IPS DF 6.9 (cell line): ENCODE results near the gene OTULINL.

Source experiments
- DNase-seq: peaks from one replicate; pipeline ENCODE4 v3.0.0-alpha.2; 2013; ENCODE audit warnings: low read depth, low spot score
- H3K27ac ChIP-seq: one replicate; pipeline ENCODE4 v1.5.1; 2013; ENCODE audit warnings: low read length, control low read depth
- H3K27me3 ChIP-seq: 2 replicates; pipeline ENCODE4 v1.6.1; 2013; ENCODE audit warnings: mild to moderate bottlenecking, low read length; ENCODE audit not compliant: control insufficient read depth, insufficient read depth
- H3K36me3 ChIP-seq: 2 replicates; pipeline ENCODE4 v1.6.1; 2013; ENCODE audit warnings: low read length; ENCODE audit not compliant: control insufficient read depth, insufficient read depth
- H3K4me1 ChIP-seq: 2 replicates; pipeline ENCODE4 v1.6.1; 2013; ENCODE audit warnings: low read length; ENCODE audit not compliant: control insufficient read depth, insufficient read depth
- H3K4me3 ChIP-seq: 2 replicates; pipeline ENCODE4 v1.5.1; 2013; ENCODE audit warnings: mild to moderate bottlenecking, low read length
- H3K9me3 ChIP-seq: 2 replicates; pipeline ENCODE4 v1.6.1; 2013; ENCODE audit warnings: low read length, inconsistent platforms; ENCODE audit not compliant: control insufficient read depth, insufficient read depth
- WGBS: extraction: QIAGEN DNeasy Blood & Tissue Kit; methylation state at CpG from one replicate; pipeline ENCODE4 v1.1.7; 2013; ENCODE audit warnings: mixed read lengths, missing lambda C conversion rate; ENCODE audit not compliant: insufficient read length, insufficient coverage; 5-methylcytosine and 5-hydroxymethylcytosine counted together

OTULINL gene

GRCh38 chr5:14630671-14631070, 49.1 kb downstream of the OTULINL start:
- Histone ChIP-seq H3K27me3 (no peaks in the 10 kb centered on the region), H3K4me3 (no peak overlapping the region), H3K9me3 (no peaks in the 10 kb centered on the region), H3K36me3 (no peaks in the 10 kb centered on the region), H3K4me1 (no peaks in the 10 kb centered on the region), H3K27ac (no peak overlapping the region)
- WGBS: no CpG with 5 or more reads among the region's 2 CpGs
- DNase-seq: no peak

- Histone ChIP-seq H3K9me3 (no peaks in the 10 kb centered on the region), H3K4me1 (no peaks in the 10 kb centered on the region), H3K36me3 (no peaks in the 10 kb centered on the region), H3K27ac (no peak overlapping the region), H3K27me3 (no peaks in the 10 kb centered on the region), H3K4me3 (no peak overlapping the region)
- DNase-seq: no peak
- WGBS: no CpG with 5 or more reads among the region's 2 CpGs
Observed at GRCh38 chr5:14635656-14636055, 54.1 kb downstream of the OTULINL start.

- H3K36me3 ChIP-seq: no peaks in the 10 kb centered on the region
- no peaks in the 10 kb centered on the region; the same call in 1 of the 2 replicates for H3K9me3 ChIP-seq
- WGBS: no CpG with 5 or more reads among the region's 10 CpGs
- H3K4me3 ChIP-seq: no peak overlapping the region
- no peak overlapping the region for H3K27ac ChIP-seq
- H3K27me3 ChIP-seq: no peaks in the 10 kb centered on the region
- no peak for DNase-seq
- H3K4me1 ChIP-seq: peaks cover 1% of the 10 kb centered on the region; the same call in 1 of the 2 replicates
Observed at GRCh38 chr5:14640765-14641164, 59.2 kb downstream of the OTULINL start.

GRCh38 chr5:14644623-14645237, 63.1 kb downstream of the OTULINL start:
- Histone ChIP-seq H3K27me3 (no peaks in the 10 kb centered on the region), H3K4me3 (no peak overlapping the region), H3K27ac (no peak overlapping the region), H3K36me3 (no peaks in the 10 kb centered on the region), H3K4me1 (peaks cover 1% of the 10 kb centered on the region; the same call in 1 of the 2 replicates), H3K9me3 (no peaks in the 10 kb centered on the region; the same call in 1 of the 2 replicates)
- no peak for DNase-seq
- WGBS: no CpG with 5 or more reads among the region's 1 CpG

GRCh38 chr5:14650052-14650451, 68.5 kb downstream of the OTULINL start:
- Histone ChIP-seq H3K27ac (no peak overlapping the region), H3K36me3 (no peaks in the 10 kb centered on the region), H3K4me1 (no peaks in the 10 kb centered on the region), H3K27me3 (no peaks in the 10 kb centered on the region), H3K4me3 (no peak overlapping the region), H3K9me3 (no peaks in the 10 kb centered on the region; the same call in 1 of the 2 replicates)
- WGBS: no CpG with 5 or more reads among the region's 3 CpGs
- no peak for DNase-seq

- Histone ChIP-seq H3K27me3 (no peaks in the 10 kb centered on the region), H3K4me1 (no peaks in the 10 kb centered on the region), H3K4me3 (no peak overlapping the region), H3K27ac (no peak overlapping the region), H3K9me3 (no peaks in the 10 kb centered on the region), H3K36me3 (no peaks in the 10 kb centered on the region)
- DNase-seq: no peak
- WGBS: no CpG with 5 or more reads among the region's 4 CpGs
Observed at GRCh38 chr5:14655146-14655741, 73.7 kb downstream of the OTULINL start.

GRCh38 chr5:14656898-14657297, 75.3 kb downstream of the OTULINL start:
- H3K4me1 ChIP-seq: no peaks in the 10 kb centered on the region
- H3K9me3 ChIP-seq: no peaks in the 10 kb centered on the region
- H3K36me3 ChIP-seq: no peaks in the 10 kb centered on the region
- no peak for DNase-seq
- H3K27ac ChIP-seq: no peak overlapping the region
- no peaks in the 10 kb centered on the region for H3K27me3 ChIP-seq
- WGBS: no CpG with 5 or more reads among the region's 2 CpGs
- H3K4me3 ChIP-seq: no peak overlapping the region

GRCh38 chr5:14659821-14660607, 78.4 kb downstream of the OTULINL start:
- H3K27me3 ChIP-seq: no peaks in the 10 kb centered on the region; the same call in 1 of the 2 replicates
- WGBS: no CpG with 5 or more reads among the region's 3 CpGs
- no peak overlapping the region for H3K4me3 ChIP-seq
- no peaks in the 10 kb centered on the region for H3K36me3 ChIP-seq
- no peaks in the 10 kb centered on the region for H3K4me1 ChIP-seq
- H3K9me3 ChIP-seq: no peaks in the 10 kb centered on the region
- H3K27ac ChIP-seq: no peak overlapping the region
- no peak for DNase-seq

- no peak overlapping the region for H3K27ac ChIP-seq
- H3K4me1 ChIP-seq: no peaks in the 10 kb centered on the region
- no peak for DNase-seq
- H3K27me3 ChIP-seq: no peaks in the 10 kb centered on the region; the same call in 1 of the 2 replicates
- no peaks in the 10 kb centered on the region for H3K9me3 ChIP-seq
- no peak overlapping the region for H3K4me3 ChIP-seq
- no CpG with 5 or more reads among the region's 2 CpGs for WGBS
- H3K36me3 ChIP-seq: no peaks in the 10 kb centered on the region
Observed at GRCh38 chr5:14660833-14661232, 79.2 kb downstream of the OTULINL start.
